ENCODE results near the gene LRRK1.

The LRRK1 gene

DNA sequence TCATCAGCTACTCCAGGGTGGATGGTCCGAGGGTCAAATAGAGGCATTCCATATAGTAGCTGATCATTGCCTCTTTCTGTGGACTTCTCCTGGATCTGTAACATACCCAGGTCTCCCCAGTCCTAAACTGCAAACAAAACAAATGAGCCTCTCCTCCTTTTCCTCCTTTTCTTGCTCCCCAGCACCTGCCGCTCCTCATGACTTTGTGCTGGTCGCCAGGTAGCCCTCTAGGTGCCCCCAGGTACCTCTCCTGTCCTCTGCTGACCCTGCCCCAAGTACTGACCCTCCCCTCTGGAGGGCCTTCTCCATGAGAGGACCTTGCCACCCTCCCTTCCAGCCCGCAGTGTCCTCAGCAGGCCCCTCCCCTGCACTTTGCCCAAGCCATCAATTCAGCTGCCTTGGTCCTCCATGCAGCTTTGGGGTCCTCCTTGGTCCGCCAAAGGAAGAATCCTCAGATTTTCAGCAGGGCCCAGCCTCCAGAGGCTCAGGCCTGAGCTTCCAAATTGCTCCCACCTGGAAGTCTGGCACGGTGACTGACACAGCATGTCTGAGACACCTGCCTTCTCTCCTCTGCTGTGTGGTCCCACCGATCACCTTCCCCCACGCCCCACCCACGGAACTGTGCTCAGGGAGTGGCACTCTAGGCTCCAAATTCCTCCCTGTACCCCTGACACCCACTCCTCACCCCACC, 111.0 kb downstream of the LRRK1 start:
- DNase-seq (ENCODE audit: low spot score), result no peak
- TF ChIP-seq, protein P1, sequence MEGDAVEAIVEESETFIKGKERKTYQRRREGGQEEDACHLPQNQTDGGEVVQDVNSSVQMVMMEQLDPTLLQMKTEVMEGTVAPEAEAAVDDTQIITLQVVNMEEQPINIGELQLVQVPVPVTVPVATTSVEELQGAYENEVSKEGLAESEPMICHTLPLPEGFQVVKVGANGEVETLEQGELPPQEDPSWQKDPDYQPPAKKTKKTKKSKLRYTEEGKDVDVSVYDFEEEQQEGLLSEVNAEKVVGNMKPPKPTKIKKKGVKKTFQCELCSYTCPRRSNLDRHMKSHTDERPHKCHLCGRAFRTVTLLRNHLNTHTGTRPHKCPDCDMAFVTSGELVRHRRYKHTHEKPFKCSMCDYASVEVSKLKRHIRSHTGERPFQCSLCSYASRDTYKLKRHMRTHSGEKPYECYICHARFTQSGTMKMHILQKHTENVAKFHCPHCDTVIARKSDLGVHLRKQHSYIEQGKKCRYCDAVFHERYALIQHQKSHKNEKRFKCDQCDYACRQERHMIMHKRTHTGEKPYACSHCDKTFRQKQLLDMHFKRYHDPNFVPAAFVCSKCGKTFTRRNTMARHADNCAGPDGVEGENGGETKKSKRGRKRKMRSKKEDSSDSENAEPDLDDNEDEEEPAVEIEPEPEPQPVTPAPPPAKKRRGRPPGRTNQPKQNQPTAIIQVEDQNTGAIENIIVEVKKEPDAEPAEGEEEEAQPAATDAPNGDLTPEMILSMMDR (IDR thresholded peaks at IDR 0.05; ENCODE audit: extremely low read depth, insufficient read depth, missing control alignments), result no peak
- in situ Hi-C loops (cut with MboI; ENCODE audit: low pct_unique_long_range_greater_than_20kb, low sequenced_read_pairs, unreplicated experiment), result no loop called here

DNA sequence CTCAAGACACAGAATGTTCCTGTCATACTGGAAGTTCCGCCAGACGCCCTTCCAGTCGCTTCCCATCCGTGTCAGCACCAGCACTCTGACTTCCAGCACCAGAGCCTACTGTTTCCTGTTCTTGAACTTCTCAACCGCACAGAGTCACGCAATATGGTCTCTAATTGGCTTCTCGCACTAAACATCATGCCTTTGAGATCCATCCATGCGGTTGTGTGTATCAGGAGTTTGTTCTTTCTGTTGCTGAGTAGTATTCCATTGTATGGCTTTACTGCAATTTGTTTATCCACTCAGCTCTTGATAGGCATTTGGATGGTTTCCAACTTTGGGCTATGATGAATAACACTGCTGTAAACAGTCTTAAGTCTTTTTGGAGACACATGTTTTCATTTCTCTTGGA, 112.1 kb downstream of the LRRK1 start:
- in situ Hi-C loops (cut with MboI; ENCODE audit: low pct_unique_long_range_greater_than_20kb, low sequenced_read_pairs, unreplicated experiment), result no loop called here
- DNase-seq (ENCODE audit: low spot score), result no peak
- TF ChIP-seq, protein P1 (IDR thresholded peaks at IDR 0.05; ENCODE audit: extremely low read depth, insufficient read depth, missing control alignments), result no peak

DNA sequence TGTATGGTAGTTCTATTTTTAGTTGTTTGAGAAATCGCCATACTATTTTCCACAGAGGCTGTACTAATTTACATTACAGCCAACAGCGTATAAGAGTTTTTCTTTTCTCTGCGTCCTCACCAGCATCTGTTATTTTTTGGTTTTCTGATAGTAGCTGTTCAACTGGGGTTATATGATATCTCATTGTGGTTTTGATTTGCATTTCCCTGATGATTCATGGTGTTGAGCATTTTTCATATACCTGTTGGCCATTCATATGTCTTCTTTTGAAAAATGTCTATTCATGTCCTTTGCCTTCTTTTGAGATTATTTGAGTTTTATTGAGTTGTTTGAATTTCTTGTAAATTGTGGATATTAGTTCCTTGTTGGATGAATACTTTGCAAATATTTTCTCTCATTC, 114.6 kb downstream of the LRRK1 start:
- in situ Hi-C loops (cut with MboI; ENCODE audit: low pct_unique_long_range_greater_than_20kb, low sequenced_read_pairs, unreplicated experiment), result no loop called here
- TF ChIP-seq, protein P1 (IDR thresholded peaks at IDR 0.05; ENCODE audit: extremely low read depth, insufficient read depth, missing control alignments), result no peak
- no peak for DNase-seq (ENCODE audit: low spot score)

DNA sequence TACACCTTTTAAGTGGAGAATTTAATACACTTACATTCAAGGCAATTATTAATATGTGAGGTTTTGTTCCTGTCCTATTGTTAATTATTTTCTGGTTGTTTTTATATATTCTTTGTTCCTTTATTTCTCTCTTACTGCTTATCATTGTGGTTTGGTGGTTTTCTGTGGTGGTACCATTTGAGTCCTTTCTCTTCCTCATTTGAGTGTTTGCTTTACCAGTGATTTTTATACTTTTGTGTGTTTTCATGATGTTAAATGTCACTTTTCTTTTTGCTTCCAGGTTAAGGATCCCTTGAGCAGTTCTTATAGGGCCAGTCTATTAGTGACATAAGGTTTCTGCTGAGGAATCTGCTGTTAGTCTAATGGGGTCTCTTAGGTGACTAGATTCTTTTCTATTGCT, 116.5 kb downstream of the LRRK1 start:
- in situ Hi-C loops (cut with MboI; ENCODE audit: low pct_unique_long_range_greater_than_20kb, low sequenced_read_pairs, unreplicated experiment), result no loop called here
- TF ChIP-seq, protein P1 (IDR thresholded peaks at IDR 0.05; ENCODE audit: extremely low read depth, insufficient read depth, missing control alignments), result no peak
- DNase-seq (ENCODE audit: low spot score), result no peak

DNA sequence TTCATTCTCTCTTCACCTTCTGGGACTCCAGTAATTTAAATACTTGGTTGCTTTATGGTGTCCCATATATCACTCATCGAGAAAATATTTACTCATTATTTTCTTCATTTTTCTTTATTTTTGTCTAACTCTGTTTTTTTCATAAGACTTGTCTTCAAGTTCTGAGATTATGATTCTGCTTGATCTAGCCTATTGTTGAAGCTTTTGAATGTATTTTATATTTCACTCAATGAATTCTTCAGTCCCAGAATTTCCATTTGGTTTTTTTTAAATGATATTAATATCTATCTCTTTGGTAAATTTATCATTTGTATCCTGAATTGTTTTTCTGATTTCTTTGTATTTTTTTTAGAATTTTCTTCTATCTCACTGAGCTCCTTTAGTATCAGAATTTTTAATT, 117.0 kb downstream of the LRRK1 start:
- in situ Hi-C loops (cut with MboI; ENCODE audit: low pct_unique_long_range_greater_than_20kb, low sequenced_read_pairs, unreplicated experiment), result no loop called here
- TF ChIP-seq, protein P1 (IDR thresholded peaks at IDR 0.05; ENCODE audit: extremely low read depth, insufficient read depth, missing control alignments), result no peak
- no peak for DNase-seq (ENCODE audit: low spot score)

DNA sequence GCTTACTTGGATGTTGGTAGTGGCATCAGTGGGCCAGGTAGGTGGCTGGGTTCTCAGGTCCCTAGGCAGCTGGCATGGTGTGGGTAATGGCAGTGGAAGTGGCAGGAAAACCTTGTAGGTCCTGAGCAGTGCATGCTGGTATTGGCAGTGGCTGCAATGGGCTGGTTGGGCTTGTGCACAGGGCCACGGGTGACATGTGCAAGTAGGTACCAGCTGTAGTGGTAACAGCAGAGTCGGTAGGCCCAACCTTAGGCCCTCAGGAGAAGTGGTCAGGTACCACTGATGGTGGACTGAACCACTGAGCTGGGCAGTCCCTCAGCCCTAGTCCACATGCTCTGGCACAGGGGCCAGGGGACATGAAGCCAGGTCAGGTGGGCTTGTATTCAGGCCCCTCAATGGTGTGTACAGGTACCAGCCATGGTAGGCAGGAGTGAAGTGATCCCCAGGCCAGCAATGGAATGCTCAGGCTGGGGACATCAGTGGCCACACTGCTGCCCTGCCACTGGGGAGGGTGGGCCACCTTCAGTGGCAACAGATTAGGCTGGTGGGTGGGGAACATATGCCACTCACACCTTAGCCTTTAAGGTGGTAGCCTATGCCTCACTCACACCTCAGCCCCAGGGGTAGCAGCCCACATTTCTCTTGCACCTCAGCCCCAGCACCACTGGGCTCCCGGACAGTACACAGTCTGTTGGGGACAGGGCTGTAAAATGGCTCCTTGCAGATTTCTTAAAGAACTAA, 118.1 kb downstream of the LRRK1 start:
- TF ChIP-seq, protein P1 (IDR thresholded peaks at IDR 0.05; ENCODE audit: extremely low read depth, insufficient read depth, missing control alignments), result no peak
- DNase-seq (ENCODE audit: low spot score), result no peak
- in situ Hi-C loops (cut with MboI; ENCODE audit: low pct_unique_long_range_greater_than_20kb, low sequenced_read_pairs, unreplicated experiment), result no loop called here
